ENCODE results near the gene PGM5.

DNA sequence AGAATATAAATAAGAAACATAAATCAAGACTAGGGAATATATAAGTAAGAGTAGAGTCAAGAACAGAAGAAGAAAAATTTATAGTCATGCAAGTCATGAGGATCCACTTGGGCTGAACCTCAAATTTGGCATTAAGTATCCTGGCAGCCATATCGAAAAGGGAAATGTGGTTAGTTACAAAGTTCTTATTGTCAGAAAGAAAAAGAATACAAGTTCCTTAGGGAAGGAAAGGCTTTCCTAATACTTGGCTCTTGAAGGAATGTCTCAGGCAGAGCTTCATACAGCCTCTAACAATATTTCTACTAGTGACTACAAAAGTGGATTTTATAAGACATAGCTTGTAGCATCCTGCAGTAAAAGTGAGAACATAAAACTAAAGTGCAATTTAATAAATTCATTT, 138.8 kb downstream of the PGM5 start:
- TF ChIP-seq, protein P1, sequence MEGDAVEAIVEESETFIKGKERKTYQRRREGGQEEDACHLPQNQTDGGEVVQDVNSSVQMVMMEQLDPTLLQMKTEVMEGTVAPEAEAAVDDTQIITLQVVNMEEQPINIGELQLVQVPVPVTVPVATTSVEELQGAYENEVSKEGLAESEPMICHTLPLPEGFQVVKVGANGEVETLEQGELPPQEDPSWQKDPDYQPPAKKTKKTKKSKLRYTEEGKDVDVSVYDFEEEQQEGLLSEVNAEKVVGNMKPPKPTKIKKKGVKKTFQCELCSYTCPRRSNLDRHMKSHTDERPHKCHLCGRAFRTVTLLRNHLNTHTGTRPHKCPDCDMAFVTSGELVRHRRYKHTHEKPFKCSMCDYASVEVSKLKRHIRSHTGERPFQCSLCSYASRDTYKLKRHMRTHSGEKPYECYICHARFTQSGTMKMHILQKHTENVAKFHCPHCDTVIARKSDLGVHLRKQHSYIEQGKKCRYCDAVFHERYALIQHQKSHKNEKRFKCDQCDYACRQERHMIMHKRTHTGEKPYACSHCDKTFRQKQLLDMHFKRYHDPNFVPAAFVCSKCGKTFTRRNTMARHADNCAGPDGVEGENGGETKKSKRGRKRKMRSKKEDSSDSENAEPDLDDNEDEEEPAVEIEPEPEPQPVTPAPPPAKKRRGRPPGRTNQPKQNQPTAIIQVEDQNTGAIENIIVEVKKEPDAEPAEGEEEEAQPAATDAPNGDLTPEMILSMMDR (conservative IDR thresholded peaks at IDR 0.05; ENCODE audit: low read depth, low read length), result no peak
- no peak for TF ChIP-seq MXI1 (IDR thresholded peaks at IDR 0.05; ENCODE audit: borderline replicate concordance, low read depth, low read length)
- TF ChIP-seq MAZ (IDR thresholded peaks at IDR 0.05; ENCODE audit: borderline replicate concordance, low read depth, low read length), result no peak
- no peak for TF ChIP-seq POLR2A (IDR thresholded peaks at IDR 0.05; ENCODE audit: low read depth, low read length)
- no peak for TF ChIP-seq MAFK (IDR thresholded peaks at IDR 0.05; ENCODE audit: low read depth, low read length)
- TF ChIP-seq NFE2L2 (IDR thresholded peaks at IDR 0.05; ENCODE audit: low read depth, low read length), result no peak
- TF ChIP-seq RAD21 (IDR thresholded peaks at IDR 0.05; ENCODE audit: low read length), result no peak
- no peak for TF ChIP-seq RFX5 (IDR thresholded peaks at IDR 0.05; ENCODE audit: low read depth, low read length)
- TF ChIP-seq, protein P2, sequence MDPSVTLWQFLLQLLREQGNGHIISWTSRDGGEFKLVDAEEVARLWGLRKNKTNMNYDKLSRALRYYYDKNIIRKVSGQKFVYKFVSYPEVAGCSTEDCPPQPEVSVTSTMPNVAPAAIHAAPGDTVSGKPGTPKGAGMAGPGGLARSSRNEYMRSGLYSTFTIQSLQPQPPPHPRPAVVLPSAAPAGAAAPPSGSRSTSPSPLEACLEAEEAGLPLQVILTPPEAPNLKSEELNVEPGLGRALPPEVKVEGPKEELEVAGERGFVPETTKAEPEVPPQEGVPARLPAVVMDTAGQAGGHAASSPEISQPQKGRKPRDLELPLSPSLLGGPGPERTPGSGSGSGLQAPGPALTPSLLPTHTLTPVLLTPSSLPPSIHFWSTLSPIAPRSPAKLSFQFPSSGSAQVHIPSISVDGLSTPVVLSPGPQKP (IDR thresholded peaks at IDR 0.05; ENCODE audit: borderline replicate concordance, low read depth, low read length), result no peak
- TF ChIP-seq, protein P3, sequence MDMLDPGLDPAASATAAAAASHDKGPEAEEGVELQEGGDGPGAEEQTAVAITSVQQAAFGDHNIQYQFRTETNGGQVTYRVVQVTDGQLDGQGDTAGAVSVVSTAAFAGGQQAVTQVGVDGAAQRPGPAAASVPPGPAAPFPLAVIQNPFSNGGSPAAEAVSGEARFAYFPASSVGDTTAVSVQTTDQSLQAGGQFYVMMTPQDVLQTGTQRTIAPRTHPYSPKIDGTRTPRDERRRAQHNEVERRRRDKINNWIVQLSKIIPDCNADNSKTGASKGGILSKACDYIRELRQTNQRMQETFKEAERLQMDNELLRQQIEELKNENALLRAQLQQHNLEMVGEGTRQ (IDR thresholded peaks at IDR 0.05; ENCODE audit: low read depth, low read length), result no peak
